K562 (cell line): ENCODE measurements around the gene THRSP. TPM values are rescaled to one million over a fixed set of nuclear protein-coding genes. Genes with fewer than 3 reads are reported as not detected.
A peak's percentile ranks its signal among the peaks of the same experiment; 100 is the strongest.

Experiments used
- ARNT ChIP-seq, 2 experiments: fragments of 450-650 bp; IDR thresholded peaks; 2 replicates each; pipeline ENCODE4 v1.6.1; 2016; ENCODE audit warnings: mild to moderate bottlenecking in 1 of 2
- COPS2 ChIP-seq: fragments of 450-650 bp; conservative IDR thresholded peaks from 2 replicates; pipeline ENCODE4 v1.6.1; 2016; ENCODE audit warnings: mild to moderate bottlenecking, moderate library complexity
- DACH1 ChIP-seq: fragments of 450-650 bp; IDR thresholded peaks from 2 replicates; pipeline ENCODE4 v1.6.1; 2018; ENCODE audit not compliant: partially characterized antibody
- HDAC2 ChIP-seq: fragments of 450-650 bp; IDR thresholded peaks from 2 replicates; pipeline ENCODE4 v1.6.1; 2016; ENCODE audit warnings: mild to moderate bottlenecking
- HMGN3 ChIP-seq: IDR thresholded peaks from 2 replicates; pipeline ENCODE4 v1.6.1; 2011; ENCODE audit warnings: borderline replicate concordance, low read depth, mild to moderate bottlenecking, mixed read lengths, low read length; ENCODE audit not compliant: insufficient read length; ENCODE audit errors: extremely low read depth
- LCOR ChIP-seq: sonication (generic); formaldehyde crosslinking; IDR thresholded peaks from 2 replicates; pipeline ENCODE4 v1.8.0; 2022; ENCODE audit warnings: mild to moderate bottlenecking, missing genetic modification reagents
- NFE2 ChIP-seq: IDR thresholded peaks from 2 replicates; pipeline ENCODE4 v1.6.1; 2014; ENCODE audit warnings: antibody characterized with exemption, low read depth
- NR2F6 ChIP-seq: fragments of 450-650 bp; formaldehyde crosslinking; IDR thresholded peaks from 2 replicates; pipeline ENCODE4 v1.4.0; 2020; ENCODE audit warnings: mild to moderate bottlenecking
- NR3C1 ChIP-seq: sonication (generic); formaldehyde crosslinking; IDR thresholded peaks from 2 replicates; pipeline ENCODE4 v1.8.1; 2022; ENCODE audit warnings: missing genetic modification reagents
- POLR2H ChIP-seq: IDR thresholded peaks from 2 replicates; pipeline ENCODE4 v1.6.1; 2016; ENCODE audit warnings: missing genetic modification characterization, low read depth, mild to moderate bottlenecking, control low read depth, missing compliant biosample characterization, moderate library complexity
- SIRT6 ChIP-seq: IDR thresholded peaks from one replicate; pipeline ENCODE4 v1.6.1; 2012; ENCODE audit warnings: low read depth, mild to moderate bottlenecking, control low read depth, inconsistent platforms, low read length, moderate library complexity
- SMARCA4 ChIP-seq: fragments of 450-650 bp; IDR thresholded peaks from 2 replicates; pipeline ENCODE4 v1.6.1; 2016
- SMARCA5 ChIP-seq: fragments of 450-650 bp; IDR thresholded peaks from 2 replicates; pipeline ENCODE4 v1.6.1; 2016
- U2AF1 ChIP-seq: fragments of 200-400 bp; formaldehyde crosslinking; optimal IDR thresholded peaks from 2 replicates; pipeline ENCODE3; 2017; ENCODE audit warnings: mild to moderate bottlenecking, low read depth, low read length, moderate library complexity
- ZFPM2 ChIP-seq: fragments of 250-450 bp; sonication (Bioruptor Pico); IDR thresholded peaks from 2 replicates; pipeline ENCODE4 v1.5.1; 2022; ENCODE audit warnings: mild to moderate bottlenecking
- ZFX ChIP-seq: sonication (generic); formaldehyde crosslinking; IDR thresholded peaks from 2 replicates; pipeline ENCODE4 v1.8.0; 2022; ENCODE audit warnings: mild to moderate bottlenecking, missing genetic modification reagents, moderate library complexity
- ZNF316 ChIP-seq: fragments of 450-650 bp; IDR thresholded peaks from 2 replicates; pipeline ENCODE4 v1.6.1; 2016
- ZNF507 ChIP-seq: conservative IDR thresholded peaks from 2 replicates; pipeline ENCODE4 v1.6.1; 2017; ENCODE audit warnings: missing genetic modification characterization, missing compliant biosample characterization
- polyA plus RNA-seq, 8 experiments: library from polyadenylated mRNA; depleted of rRNA in 4 of 8; stranded (reverse) in 5 of 8; unstranded in 3 of 8; fragments of >200 nt; fragmentation: Nextera tagmentation in 2 of 8; fragmentation: Illumina TruSeq in 1 of 8; extraction: Ambion mirVana in 2 of 8; extraction: Trizol in 1 of 8; gene quantifications; 2 replicates each; pipeline versions ENCODE4 v1.2.1 to v1.2.3, GENCODE V29; 2011 to 2014; ENCODE audit warnings: inconsistent platforms in 1 of 8, missing spikeins in 1 of 8
- total RNA-seq, 7 experiments: library from RNA; depleted of rRNA in 6 of 7; stranded (reverse); fragments of >200 nt in 6 of 7; fragmentation: Illumina TruSeq in 2 of 7; extraction: Trizol in 2 of 7; gene quantifications; 2 replicates each; pipeline versions ENCODE4 v1.2.1 to v1.2.3, GENCODE V29; 2011 to 2021; ENCODE audit warnings: low replicate concordance in 1 of 7
- TF ChIP-seq, protein P1 (sequence below): fragments of 450-650 bp; IDR thresholded peaks from 2 replicates; pipeline ENCODE4 v1.6.1; 2016
- TF ChIP-seq, protein P2 (sequence below): fragments of 450-650 bp; formaldehyde crosslinking; IDR thresholded peaks from 2 replicates; pipeline ENCODE4 v1.4.0; 2020; ENCODE audit warnings: mild to moderate bottlenecking, moderate library complexity
- TF ChIP-seq, protein P3 (sequence below): sonication (generic); formaldehyde crosslinking; IDR thresholded peaks from 2 replicates; pipeline ENCODE4 v1.8.1; 2023; ENCODE audit warnings: mild to moderate bottlenecking, missing genetic modification reagents, moderate library complexity
- TF ChIP-seq, protein P4 (sequence below): fragments of 250-450 bp; sonication (Bioruptor Pico); IDR thresholded peaks from 2 replicates; pipeline ENCODE4 v1.5.0; 2020; ENCODE audit warnings: mild to moderate bottlenecking
- TF ChIP-seq, protein P5 (sequence below): sonication (generic); formaldehyde crosslinking; IDR thresholded peaks from 2 replicates; pipeline ENCODE4 v1.8.1; 2023; ENCODE audit warnings: mild to moderate bottlenecking, missing genetic modification reagents
- TF ChIP-seq, protein P6 (sequence below), 2 experiments: fragments of 450-650 bp in 1 of 2; sonication (generic) in 1 of 2; formaldehyde crosslinking; conservative IDR thresholded peaks; 2 replicates each; pipeline versions ENCODE4 v1.4.0 to v1.8.1; 2020 to 2022; ENCODE audit warnings: mild to moderate bottlenecking in 1 of 2, missing genetic modification reagents in 1 of 2

THRSP gene
- total and polyA plus RNA-seq, 9 of the 15 experiments (the other 6 are each of a cell fraction or from before 2014, with no cell fraction given) = 0.23 to 0.56 (median 0.31) TPM; not detected in 2

DNA sequence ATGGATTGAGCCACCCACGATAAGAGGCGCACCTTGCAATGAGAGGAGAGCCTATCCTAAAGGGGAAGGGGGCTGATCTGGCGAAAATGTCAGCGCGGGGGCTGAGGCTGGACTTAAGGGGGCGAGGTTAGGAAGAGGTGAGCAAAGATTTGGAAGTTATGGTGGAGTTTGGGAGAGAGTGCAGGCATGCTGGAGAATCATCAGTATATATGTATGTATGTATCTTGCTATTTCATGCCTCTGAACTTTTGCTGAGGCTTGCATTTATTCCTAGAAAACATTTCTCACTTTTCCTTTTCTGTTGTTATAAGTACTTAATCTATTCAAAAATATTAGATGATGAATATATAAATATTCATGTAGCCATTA lies 17.2 kb upstream of the THRSP start (continued):
- TF ChIP-seq, protein P1, sequence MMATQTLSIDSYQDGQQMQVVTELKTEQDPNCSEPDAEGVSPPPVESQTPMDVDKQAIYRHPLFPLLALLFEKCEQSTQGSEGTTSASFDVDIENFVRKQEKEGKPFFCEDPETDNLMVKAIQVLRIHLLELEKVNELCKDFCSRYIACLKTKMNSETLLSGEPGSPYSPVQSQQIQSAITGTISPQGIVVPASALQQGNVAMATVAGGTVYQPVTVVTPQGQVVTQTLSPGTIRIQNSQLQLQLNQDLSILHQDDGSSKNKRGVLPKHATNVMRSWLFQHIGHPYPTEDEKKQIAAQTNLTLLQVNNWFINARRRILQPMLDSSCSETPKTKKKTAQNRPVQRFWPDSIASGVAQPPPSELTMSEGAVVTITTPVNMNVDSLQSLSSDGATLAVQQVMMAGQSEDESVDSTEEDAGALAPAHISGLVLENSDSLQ = peak; percentile 2; the same call in 1 of the 2 replicates
- no peak for TF ChIP-seq ARNT (IDR thresholded peaks at IDR 0.05)
- no peak for TF ChIP-seq HMGN3
- TF ChIP-seq SIRT6 = no peak
- TF ChIP-seq, protein P2, sequence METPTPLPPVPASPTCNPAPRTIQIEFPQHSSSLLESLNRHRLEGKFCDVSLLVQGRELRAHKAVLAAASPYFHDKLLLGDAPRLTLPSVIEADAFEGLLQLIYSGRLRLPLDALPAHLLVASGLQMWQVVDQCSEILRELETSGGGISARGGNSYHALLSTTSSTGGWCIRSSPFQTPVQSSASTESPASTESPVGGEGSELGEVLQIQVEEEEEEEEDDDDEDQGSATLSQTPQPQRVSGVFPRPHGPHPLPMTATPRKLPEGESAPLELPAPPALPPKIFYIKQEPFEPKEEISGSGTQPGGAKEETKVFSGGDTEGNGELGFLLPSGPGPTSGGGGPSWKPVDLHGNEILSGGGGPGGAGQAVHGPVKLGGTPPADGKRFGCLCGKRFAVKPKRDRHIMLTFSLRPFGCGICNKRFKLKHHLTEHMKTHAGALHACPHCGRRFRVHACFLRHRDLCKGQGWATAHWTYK (CRISPR knock-in tag) = no peak
- TF ChIP-seq NR3C1 (CRISPR knock-in tag) = no peak
- TF ChIP-seq POLR2H (tag) = no peak
- no peak for TF ChIP-seq LCOR (CRISPR knock-in tag)
- TF ChIP-seq, protein P3, sequence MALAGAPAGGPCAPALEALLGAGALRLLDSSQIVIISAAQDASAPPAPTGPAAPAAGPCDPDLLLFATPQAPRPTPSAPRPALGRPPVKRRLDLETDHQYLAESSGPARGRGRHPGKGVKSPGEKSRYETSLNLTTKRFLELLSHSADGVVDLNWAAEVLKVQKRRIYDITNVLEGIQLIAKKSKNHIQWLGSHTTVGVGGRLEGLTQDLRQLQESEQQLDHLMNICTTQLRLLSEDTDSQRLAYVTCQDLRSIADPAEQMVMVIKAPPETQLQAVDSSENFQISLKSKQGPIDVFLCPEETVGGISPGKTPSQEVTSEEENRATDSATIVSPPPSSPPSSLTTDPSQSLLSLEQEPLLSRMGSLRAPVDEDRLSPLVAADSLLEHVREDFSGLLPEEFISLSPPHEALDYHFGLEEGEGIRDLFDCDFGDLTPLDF (CRISPR knock-in tag) = 0 out of 2 replicates have a peak, but pooled peaks have one; percentile 5
- no peak for TF ChIP-seq NFE2
- TF ChIP-seq ZNF507 = no peak
- TF ChIP-seq SMARCA4 = no peak
- TF ChIP-seq, protein P4, sequence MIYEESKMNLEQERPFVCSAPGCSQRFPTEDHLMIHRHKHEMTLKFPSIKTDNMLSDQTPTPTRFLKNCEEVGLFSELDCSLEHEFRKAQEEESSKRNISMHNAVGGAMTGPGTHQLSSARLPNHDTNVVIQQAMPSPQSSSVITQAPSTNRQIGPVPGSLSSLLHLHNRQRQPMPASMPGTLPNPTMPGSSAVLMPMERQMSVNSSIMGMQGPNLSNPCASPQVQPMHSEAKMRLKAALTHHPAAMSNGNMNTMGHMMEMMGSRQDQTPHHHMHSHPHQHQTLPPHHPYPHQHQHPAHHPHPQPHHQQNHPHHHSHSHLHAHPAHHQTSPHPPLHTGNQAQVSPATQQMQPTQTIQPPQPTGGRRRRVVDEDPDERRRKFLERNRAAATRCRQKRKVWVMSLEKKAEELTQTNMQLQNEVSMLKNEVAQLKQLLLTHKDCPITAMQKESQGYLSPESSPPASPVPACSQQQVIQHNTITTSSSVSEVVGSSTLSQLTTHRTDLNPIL = no peak
- TF ChIP-seq ZNF316 = peak; percentile 80
- TF ChIP-seq SMARCA5 = no peak
- no peak for TF ChIP-seq U2AF1
- TF ChIP-seq COPS2 = no peak
- TF ChIP-seq HDAC2 = no peak
- TF ChIP-seq, protein P5, sequence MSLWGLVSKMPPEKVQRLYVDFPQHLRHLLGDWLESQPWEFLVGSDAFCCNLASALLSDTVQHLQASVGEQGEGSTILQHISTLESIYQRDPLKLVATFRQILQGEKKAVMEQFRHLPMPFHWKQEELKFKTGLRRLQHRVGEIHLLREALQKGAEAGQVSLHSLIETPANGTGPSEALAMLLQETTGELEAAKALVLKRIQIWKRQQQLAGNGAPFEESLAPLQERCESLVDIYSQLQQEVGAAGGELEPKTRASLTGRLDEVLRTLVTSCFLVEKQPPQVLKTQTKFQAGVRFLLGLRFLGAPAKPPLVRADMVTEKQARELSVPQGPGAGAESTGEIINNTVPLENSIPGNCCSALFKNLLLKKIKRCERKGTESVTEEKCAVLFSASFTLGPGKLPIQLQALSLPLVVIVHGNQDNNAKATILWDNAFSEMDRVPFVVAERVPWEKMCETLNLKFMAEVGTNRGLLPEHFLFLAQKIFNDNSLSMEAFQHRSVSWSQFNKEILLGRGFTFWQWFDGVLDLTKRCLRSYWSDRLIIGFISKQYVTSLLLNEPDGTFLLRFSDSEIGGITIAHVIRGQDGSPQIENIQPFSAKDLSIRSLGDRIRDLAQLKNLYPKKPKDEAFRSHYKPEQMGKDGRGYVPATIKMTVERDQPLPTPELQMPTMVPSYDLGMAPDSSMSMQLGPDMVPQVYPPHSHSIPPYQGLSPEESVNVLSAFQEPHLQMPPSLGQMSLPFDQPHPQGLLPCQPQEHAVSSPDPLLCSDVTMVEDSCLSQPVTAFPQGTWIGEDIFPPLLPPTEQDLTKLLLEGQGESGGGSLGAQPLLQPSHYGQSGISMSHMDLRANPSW (CRISPR knock-in tag) = no peak
- TF ChIP-seq ZFPM2 (CRISPR knock-in tag) = no peak
- TF ChIP-seq ZFX (CRISPR knock-in tag) = peak; percentile 6; the same call in 1 of the 2 replicates
- no peak for TF ChIP-seq NR2F6
- TF ChIP-seq, protein P6, sequence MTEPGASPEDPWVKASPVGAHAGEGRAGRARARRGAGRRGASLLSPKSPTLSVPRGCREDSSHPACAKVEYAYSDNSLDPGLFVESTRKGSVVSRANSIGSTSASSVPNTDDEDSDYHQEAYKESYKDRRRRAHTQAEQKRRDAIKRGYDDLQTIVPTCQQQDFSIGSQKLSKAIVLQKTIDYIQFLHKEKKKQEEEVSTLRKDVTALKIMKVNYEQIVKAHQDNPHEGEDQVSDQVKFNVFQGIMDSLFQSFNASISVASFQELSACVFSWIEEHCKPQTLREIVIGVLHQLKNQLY (CRISPR knock-in tag; conservative IDR thresholded peaks at IDR 0.05) = no peak
- no peak for TF ChIP-seq DACH1
